Activated T-helper 1 cell treated with anti-CD3 and anti-CD28 coated beads, Interleukin-2, amount 50 U/mL, for 16 hours (primary cell): ENCODE results near the gene SPATA12.

Experiments used
- DNase-seq, 2 donors: peaks; one replicate each; pipeline ENCODE4 v3.0.0-alpha.2; 2020; ENCODE audit warnings: low read depth in 1 of 2, low spot score in 1 of 2

SPATA12 gene

DNA sequence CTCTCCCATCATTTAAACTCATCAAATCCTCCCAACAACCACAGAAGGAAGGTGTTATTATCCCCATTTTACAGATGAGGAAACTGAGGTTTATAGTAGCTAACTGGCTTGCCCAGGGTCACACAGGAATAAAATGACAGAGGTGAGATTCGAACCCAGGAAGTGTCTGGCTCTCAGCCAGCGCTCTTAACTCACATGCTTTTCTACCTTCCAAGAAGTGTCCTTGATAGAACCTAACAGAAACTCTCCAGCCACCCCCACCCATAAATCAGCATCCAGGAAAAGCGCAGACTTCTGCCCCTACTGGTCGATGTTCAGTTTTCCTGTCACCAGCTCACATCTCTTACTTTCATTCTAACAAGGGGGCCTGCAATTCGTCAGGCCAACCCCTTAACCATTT lies 51.7 kb downstream of the SPATA12 start:
- no peak for DNase-seq

DNA sequence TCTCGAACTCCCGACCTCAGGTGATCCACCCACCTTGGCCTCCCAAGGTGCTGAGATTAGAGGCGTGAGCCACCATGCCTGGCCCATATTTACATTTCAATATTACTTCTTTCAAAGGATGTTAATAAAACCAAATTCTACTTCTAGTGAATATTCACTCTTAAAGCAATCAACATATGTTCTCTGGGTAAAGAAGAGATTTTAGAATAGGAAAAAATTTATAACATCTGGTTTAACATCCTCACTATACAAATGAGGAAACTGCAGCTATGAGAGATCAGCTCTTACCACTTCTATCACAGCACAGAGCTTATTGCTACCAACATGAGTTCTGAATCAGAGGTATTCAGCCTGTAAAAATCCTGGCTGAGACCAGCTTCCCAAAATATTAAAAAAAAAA lies 56.0 kb downstream of the SPATA12 start:
- no peak for DNase-seq

- no peak for DNase-seq
Measured at GRCh38 chr3:57118254-57118653, 57.8 kb downstream of the SPATA12 start.

DNA sequence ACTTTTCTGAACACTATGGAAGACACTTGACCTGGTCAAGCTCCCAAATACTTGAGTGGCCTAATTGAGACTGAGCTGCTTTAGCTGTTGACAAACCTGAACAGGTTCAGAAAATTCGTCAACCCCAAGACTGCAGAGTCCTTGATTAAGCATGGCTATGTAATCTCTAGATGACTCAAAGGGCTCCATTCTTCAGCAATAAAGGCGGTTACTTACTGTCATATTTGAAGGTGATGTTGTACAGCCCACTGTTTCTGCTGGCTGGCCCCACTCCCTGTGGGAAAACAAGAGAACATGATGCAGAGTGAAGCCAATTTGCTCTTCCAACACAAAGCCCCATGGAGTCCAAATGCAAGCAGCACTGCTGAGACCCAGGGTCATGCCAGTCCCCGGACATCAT lies 59.6 kb downstream of the SPATA12 start:
- no peak for DNase-seq

- DNase-seq, result no peak
Measured at GRCh38 chr3:57120451-57121174, 60.1 kb downstream of the SPATA12 start.
